Gastrocnemius medialis (tissue), 4 donors: ENCODE results near the gene TEX52. TPM values are rescaled to one million over a fixed set of nuclear protein-coding genes. Genes with fewer than 3 reads are reported as not detected.

Source experiments
- ATAC-seq, 2 donors: fragments of 150-250 bp; one replicate each; pipeline ENCODE4 v1.9.1; 2016
- DNase-seq, 2 donors: peaks; one replicate each; pipeline ENCODE4 v3.0.0-alpha.2; 2019
- H3K27ac ChIP-seq, 4 donors: fragments of 200-600 bp; sonication (generic); 1 replicate in 1 of 4; 2 replicates in 3 of 4; pipeline ENCODE4 v1.5.1; 2016 to 2018; ENCODE audit warnings: mild to moderate bottlenecking in 2 of 4, moderate library complexity in 1 of 4
- H3K27me3 ChIP-seq, 3 donors: fragments of 200-600 bp; sonication (generic) in 2 of 3; 1 replicate in 1 of 3; 2 replicates in 2 of 3; pipeline versions ENCODE4 v1.5.1 to v1.6.0; 2016 to 2019; ENCODE audit warnings: mild to moderate bottlenecking in 1 of 3, moderate library complexity in 1 of 3
- H3K36me3 ChIP-seq, 2 donors: fragments of 200-600 bp; sonication (generic) in 1 of 2; one replicate each; pipeline ENCODE4 v1.5.1; 2017 to 2018
- H3K4me1 ChIP-seq, 2 donors: fragments of 200-600 bp; sonication (generic) in 1 of 2; one replicate each; pipeline ENCODE4 v1.5.1; 2016 to 2017; ENCODE audit warnings: mild to moderate bottlenecking in 2 of 2
- H3K4me3 ChIP-seq, 4 donors: fragments of 200-600 bp; sonication (generic) in 3 of 4; 1 replicate in 1 of 4; 2 replicates in 3 of 4; pipeline ENCODE4 v1.5.1; 2016 to 2019; ENCODE audit warnings: mild to moderate bottlenecking in 2 of 4
- H3K9me3 ChIP-seq, 3 donors: fragments of 200-600 bp; sonication (generic) in 2 of 3; 1 replicate in 1 of 3; 2 replicates in 2 of 3; pipeline ENCODE4 v1.5.1; 2016 to 2019
- CTCF ChIP-seq, 5 experiments: fragments of 450-650 bp in 3 of 5; fragments of 200-600 bp in 2 of 5; sonication (generic) in 2 of 5; IDR thresholded peaks in 4 of 5; conservative IDR thresholded peaks in 1 of 5; 1 replicate in 4 of 5; 2 replicates in 1 of 5; pipeline ENCODE4 v1.5.1; 2016 to 2019; ENCODE audit warnings: antibody characterized with exemption in 5 of 5, mild to moderate bottlenecking in 3 of 5, moderate library complexity in 3 of 5
- POLR2A ChIP-seq, 2 donors: fragments of 450-650 bp; IDR thresholded peaks; one replicate each; pipeline ENCODE4 v1.6.1; 2017; ENCODE audit warnings: antibody characterized with exemption in 2 of 2, mild to moderate bottlenecking in 2 of 2, moderate library complexity in 2 of 2
- in situ Hi-C, 4 donors: fragments of 200-750 bp; cut with MboI; loops; one replicate each; pipeline versions ENCODE4 v1.15.0 to v1.8.0; 2017; ENCODE audit warnings: low sequenced_read_pairs in 4 of 4
- intact Hi-C: fragments of 100-400 bp; cut with DNase I; formaldehyde crosslinking; loops from one replicate; pipeline ENCODE4 v1.15.1; 2023; ENCODE audit warnings: low total_unique reads
- total RNA-seq, 4 donors: library from RNA; depleted of rRNA; stranded (reverse); fragments of >200 nt; gene quantifications; one replicate each; pipeline versions ENCODE4 v1.1.0 to v1.2.3, GENCODE V29; 2016

The TEX52 gene
- total RNA-seq, 4 donors from 2014 or later = 0.68 TPM; not detected in 3

GRCh38 chr12:2824541-2824940 lies 32.3 kb downstream of the TEX52 start:
- peaks cover 0 to 93% of the 10 kb centered on the region in 2 donors for H3K36me3 ChIP-seq
- ATAC-seq = no peak
- no peaks in the 10 kb centered on the region for H3K9me3 ChIP-seq
- H3K4me1 ChIP-seq = no peaks in the 10 kb centered on the region
- no peaks in the 10 kb centered on the region for H3K27me3 ChIP-seq
- H3K27ac ChIP-seq = no peak overlapping the region
- intact Hi-C loops = no loop called here
- DNase-seq = no peak
- H3K4me3 ChIP-seq = no peak overlapping the region
- no peak for TF ChIP-seq CTCF (IDR thresholded peaks at IDR 0.05 in 4 of 5, conservative IDR thresholded peaks at IDR 0.05 in 1 of 5)
- no peak for TF ChIP-seq POLR2A (IDR thresholded peaks at IDR 0.05)
- in situ Hi-C loops = no loop called here

DNA sequence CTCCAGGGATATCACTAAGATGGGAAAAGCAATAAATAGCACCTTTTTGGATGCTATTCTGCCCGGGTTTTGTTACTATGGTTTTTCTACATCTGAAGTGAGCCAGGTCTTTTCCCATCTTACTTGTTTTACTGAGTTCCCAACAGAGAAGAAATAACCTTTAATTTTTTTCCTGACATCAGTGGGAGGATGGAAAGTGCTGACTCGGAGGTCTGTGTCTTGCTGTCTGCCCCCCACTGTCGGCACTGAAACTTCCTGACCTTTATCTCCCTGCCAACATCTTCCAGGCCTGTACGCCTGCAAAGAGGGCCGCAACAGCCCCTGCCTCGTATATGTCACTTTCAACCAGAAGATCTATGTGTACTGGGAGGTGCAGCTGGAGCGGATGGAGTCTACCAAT lies 33.4 kb downstream of the TEX52 start:
- DNase-seq = no peak
- no peak for ATAC-seq
- H3K27me3 ChIP-seq = no peaks in the 10 kb centered on the region
- H3K9me3 ChIP-seq = no peaks in the 10 kb centered on the region
- H3K4me1 ChIP-seq = no peaks in the 10 kb centered on the region
- H3K4me3 ChIP-seq = no peak overlapping the region
- intact Hi-C loops (no loop called here), in situ Hi-C loops (no loop called here)
- H3K36me3 ChIP-seq = peaks cover 0 to 97% of the 10 kb centered on the region in 2 donors
- no peak for TF ChIP-seq POLR2A (IDR thresholded peaks at IDR 0.05)
- no peak for TF ChIP-seq CTCF (IDR thresholded peaks at IDR 0.05 in 4 of 5, conservative IDR thresholded peaks at IDR 0.05 in 1 of 5)
- no peak overlapping the region for H3K27ac ChIP-seq

- no peak for ATAC-seq
- no peak for DNase-seq
- Histone ChIP-seq H3K27ac (no peak overlapping the region), H3K36me3 (peaks cover 0 to 85% of the 10 kb centered on the region in 2 donors), H3K4me1 (no peaks in the 10 kb centered on the region), H3K27me3 (no peaks in the 10 kb centered on the region), H3K4me3 (no peak overlapping the region), H3K9me3 (no peaks in the 10 kb centered on the region)
- no peak for TF ChIP-seq CTCF (IDR thresholded peaks at IDR 0.05 in 4 of 5, conservative IDR thresholded peaks at IDR 0.05 in 1 of 5)
- no peak for TF ChIP-seq POLR2A (IDR thresholded peaks at IDR 0.05)
- intact Hi-C loops (no loop called here), in situ Hi-C loops (no loop called here)
Measured at GRCh38 chr12:2820432-2820831, 36.4 kb downstream of the TEX52 start.

DNA sequence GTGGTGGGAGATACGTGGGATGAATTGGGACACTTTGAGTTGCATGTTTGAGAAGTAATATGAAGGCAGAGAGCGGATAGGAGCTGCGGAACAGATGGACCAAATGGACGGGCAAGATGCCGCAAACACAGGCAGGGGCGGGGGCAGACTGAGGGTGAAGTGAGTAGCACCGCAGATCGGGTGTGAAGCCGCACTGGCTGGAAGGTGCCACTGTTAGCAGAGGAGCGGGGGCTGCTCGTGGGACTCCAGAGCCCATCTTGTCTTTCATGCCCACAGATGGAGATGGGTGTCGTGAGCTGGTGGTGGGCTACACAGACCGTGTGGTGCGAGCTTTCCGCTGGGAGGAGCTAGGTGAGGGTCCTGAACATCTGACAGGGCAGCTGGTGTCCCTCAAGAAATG lies 37.0 kb downstream of the TEX52 start:
- Histone ChIP-seq H3K36me3 (peaks cover 0 to 83% of the 10 kb centered on the region in 2 donors), H3K27ac (no peak overlapping the region), H3K4me1 (no peaks in the 10 kb centered on the region), H3K27me3 (no peaks in the 10 kb centered on the region), H3K4me3 (no peak overlapping the region), H3K9me3 (no peaks in the 10 kb centered on the region)
- intact Hi-C loops (no loop called here), in situ Hi-C loops (no loop called here)
- no peak for TF ChIP-seq CTCF (IDR thresholded peaks at IDR 0.05 in 4 of 5, conservative IDR thresholded peaks at IDR 0.05 in 1 of 5)
- no peak for DNase-seq
- ATAC-seq = no peak
